Kidney (tissue), 14 donors: Measurements from ENCODE around the gene ULBP2. TPM values are rescaled to one million over a fixed set of nuclear protein-coding genes. Genes with fewer than 3 reads are reported as not detected.

Experiments
- DNase-seq, 5 donors: peaks; one replicate each; pipeline ENCODE4 v3.0.0-alpha.2; 2013 to 2020
- FAIRE-seq: peaks from 2 replicates; lab custom pipeline; 2012; peaks lifted over from hg19 to GRCh38; lab: Jason Lieb, UNC
- H3K27ac ChIP-seq, 2 donors: one replicate each; pipeline ENCODE4 v1.7.0; 2013; ENCODE audit warnings: low read depth in 2 of 2, low read length in 2 of 2, inconsistent platforms in 1 of 2
- H3K27me3 ChIP-seq: one replicate; pipeline ENCODE4 v1.7.1; 2013; ENCODE audit warnings: low read length, inconsistent platforms; ENCODE audit not compliant: control insufficient read depth, insufficient read depth
- H3K36me3 ChIP-seq, 3 donors: one replicate each; pipeline versions ENCODE4 v1.7.0 to v1.7.1; 2013; ENCODE audit warnings: low read length in 3 of 3, control low read depth in 1 of 3, inconsistent platforms in 1 of 3; ENCODE audit not compliant: insufficient read depth in 3 of 3, control insufficient read depth in 2 of 3
- H3K4me1 ChIP-seq, 3 donors: one replicate each; pipeline versions ENCODE4 v1.7.0 to v1.7.1; 2013; ENCODE audit warnings: low read length in 3 of 3, inconsistent platforms in 1 of 3, low read depth in 1 of 3; ENCODE audit not compliant: control insufficient read depth in 2 of 3, insufficient read depth in 2 of 3
- H3K4me3 ChIP-seq, 3 donors: one replicate each; pipeline versions ENCODE4 v1.7.0 to v1.8.1; 2013; ENCODE audit warnings: low read length in 3 of 3, control low read depth in 1 of 3, inconsistent platforms in 1 of 3
- H3K9ac ChIP-seq, 3 donors: one replicate each; pipeline versions ENCODE4 v1.7.0 to v1.7.1; 2013; ENCODE audit warnings: low read length in 3 of 3, control low read depth in 1 of 3, inconsistent platforms in 1 of 3
- H3K9me3 ChIP-seq, 3 donors: one replicate each; pipeline versions ENCODE4 v1.7.0 to v1.7.1; 2013; ENCODE audit warnings: low read length in 3 of 3, control low read depth in 1 of 3, inconsistent platforms in 1 of 3; ENCODE audit not compliant: control insufficient read depth in 2 of 3, insufficient read depth in 1 of 3
- intact Hi-C: fragments of 100-400 bp; cut with DNase I; formaldehyde crosslinking; loops from one replicate; pipeline ENCODE4 v1.11.1; 2022
- polyA plus RNA-seq: library from polyadenylated mRNA; stranded (reverse); fragments of 350-450 nt; fragmentation: Illumina TruSeq; extraction: RNeasy Lipid Tissue Mini Kit (QIAGEN cat#74804); gene quantifications from one replicate; pipeline ENCODE4 v1.2.3, GENCODE V29; 2014; ENCODE audit warnings: low read depth, low replicate concordance; ENCODE audit not compliant: insufficient read depth
- total RNA-seq: library from RNA; stranded (reverse); fragmentation: NEBNext Ultra II Directional; extraction: Animal tissue kit (Norgen Biotek cat#: 25700); gene quantifications from one replicate; pipeline ENCODE4 v1.2.1, GENCODE V29; 2021
- TF ChIP-seq, protein P1 (sequence below): IDR thresholded peaks from 3 replicates; pipeline ENCODE4 v1.5.1; 2012; ENCODE audit warnings: mild to moderate bottlenecking, moderate library complexity, borderline replicate concordance; ENCODE audit not compliant: insufficient read depth; ENCODE audit errors: extremely low read depth
- donor health status: control.
- donor health status: control.
- donor health status: control.
- donor health status: control.
- donor health status: control.
- donor health status: DM: yes; HTN: yes; CAD: no.
- donor health status: Normal renal cell carcinoma (clear cell type).

Gene ULBP2
- total and polyA plus RNA-seq, 2 donors from 2014 or later = 1.3 to 2.5 TPM

- H3K27me3 ChIP-seq = peaks cover 43% of the 10 kb centered on the region
- peak overlapping the region in 1 of 3 donors; percentile 19 for H3K9ac ChIP-seq
- no peaks in the 10 kb centered on the region for H3K9me3 ChIP-seq
- H3K4me1 ChIP-seq = peaks cover 0 to 20% (median 6%) of the 10 kb centered on the region in 3 donors
- peak overlapping the region in 1 of 3 donors; percentile 59 for H3K4me3 ChIP-seq
- FAIRE-seq (no peak), DNase-seq (peak in 1 of 5 donors; percentile 6)
- H3K36me3 ChIP-seq = no peaks in the 10 kb centered on the region
- intact Hi-C loops = no loop called here
- no peak overlapping the region for H3K27ac ChIP-seq
- TF ChIP-seq, protein P1, sequence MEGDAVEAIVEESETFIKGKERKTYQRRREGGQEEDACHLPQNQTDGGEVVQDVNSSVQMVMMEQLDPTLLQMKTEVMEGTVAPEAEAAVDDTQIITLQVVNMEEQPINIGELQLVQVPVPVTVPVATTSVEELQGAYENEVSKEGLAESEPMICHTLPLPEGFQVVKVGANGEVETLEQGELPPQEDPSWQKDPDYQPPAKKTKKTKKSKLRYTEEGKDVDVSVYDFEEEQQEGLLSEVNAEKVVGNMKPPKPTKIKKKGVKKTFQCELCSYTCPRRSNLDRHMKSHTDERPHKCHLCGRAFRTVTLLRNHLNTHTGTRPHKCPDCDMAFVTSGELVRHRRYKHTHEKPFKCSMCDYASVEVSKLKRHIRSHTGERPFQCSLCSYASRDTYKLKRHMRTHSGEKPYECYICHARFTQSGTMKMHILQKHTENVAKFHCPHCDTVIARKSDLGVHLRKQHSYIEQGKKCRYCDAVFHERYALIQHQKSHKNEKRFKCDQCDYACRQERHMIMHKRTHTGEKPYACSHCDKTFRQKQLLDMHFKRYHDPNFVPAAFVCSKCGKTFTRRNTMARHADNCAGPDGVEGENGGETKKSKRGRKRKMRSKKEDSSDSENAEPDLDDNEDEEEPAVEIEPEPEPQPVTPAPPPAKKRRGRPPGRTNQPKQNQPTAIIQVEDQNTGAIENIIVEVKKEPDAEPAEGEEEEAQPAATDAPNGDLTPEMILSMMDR = no peak
These were observed 20.8 kb downstream of the ULBP2 start for GRCh38 chr6:149962461-149963211.

- TF ChIP-seq, protein P1 = no peak
- intact Hi-C loops = no loop called here
- Histone ChIP-seq H3K9me3 (no peaks in the 10 kb centered on the region), H3K27me3 (peaks cover 41% of the 10 kb centered on the region), H3K4me3 (peak overlapping the region; percentile 33 to 59 (median 42)), H3K36me3 (no peaks in the 10 kb centered on the region), H3K4me1 (peaks cover 0 to 20% (median 6%) of the 10 kb centered on the region in 3 donors), H3K9ac (peak overlapping the region in 1 of 3 donors; percentile 19), H3K27ac (no peak overlapping the region)
- peak in 2 of 5 donors; percentile 9 to 61 for DNase-seq
- no peak for FAIRE-seq
These were observed 21.3 kb downstream of the ULBP2 start for GRCh38 chr6:149963212-149963461.

- no peaks in the 10 kb centered on the region for H3K36me3 ChIP-seq
- H3K4me1 ChIP-seq = peaks cover 0 to 20% (median 6%) of the 10 kb centered on the region in 3 donors
- intact Hi-C loops = no loop called here
- TF ChIP-seq, protein P1 = no peak
- H3K9me3 ChIP-seq = no peaks in the 10 kb centered on the region
- DNase-seq (peak; percentile 76 to 95 (median 80)), FAIRE-seq (no peak)
- peaks cover 40% of the 10 kb centered on the region for H3K27me3 ChIP-seq
- no peak within 1 kb of the TSS for H3K27ac ChIP-seq
- H3K9ac ChIP-seq = peak within 1 kb of the TSS in 1 of 3 donors; percentile 19
- H3K4me3 ChIP-seq = peak within 1 kb of the TSS; percentile 33 to 59 (median 42)
These were observed 21.9 kb downstream of the ULBP2 start, which contains the start of gene ULBP1 for GRCh38 chr6:149963462-149964307. ULBP1 (plus strand) TSS chr6:149963943; CDS start chr6:149964050, 107 bp downstream.
